Measurements from ENCODE around the gene ADAP2.
"Not testable (repeated sequence)": the region's sequence is repeated elsewhere in the genome, so short reads cannot be mapped to it uniquely, and the experiment has no call there.

ADAP2 gene

DNA sequence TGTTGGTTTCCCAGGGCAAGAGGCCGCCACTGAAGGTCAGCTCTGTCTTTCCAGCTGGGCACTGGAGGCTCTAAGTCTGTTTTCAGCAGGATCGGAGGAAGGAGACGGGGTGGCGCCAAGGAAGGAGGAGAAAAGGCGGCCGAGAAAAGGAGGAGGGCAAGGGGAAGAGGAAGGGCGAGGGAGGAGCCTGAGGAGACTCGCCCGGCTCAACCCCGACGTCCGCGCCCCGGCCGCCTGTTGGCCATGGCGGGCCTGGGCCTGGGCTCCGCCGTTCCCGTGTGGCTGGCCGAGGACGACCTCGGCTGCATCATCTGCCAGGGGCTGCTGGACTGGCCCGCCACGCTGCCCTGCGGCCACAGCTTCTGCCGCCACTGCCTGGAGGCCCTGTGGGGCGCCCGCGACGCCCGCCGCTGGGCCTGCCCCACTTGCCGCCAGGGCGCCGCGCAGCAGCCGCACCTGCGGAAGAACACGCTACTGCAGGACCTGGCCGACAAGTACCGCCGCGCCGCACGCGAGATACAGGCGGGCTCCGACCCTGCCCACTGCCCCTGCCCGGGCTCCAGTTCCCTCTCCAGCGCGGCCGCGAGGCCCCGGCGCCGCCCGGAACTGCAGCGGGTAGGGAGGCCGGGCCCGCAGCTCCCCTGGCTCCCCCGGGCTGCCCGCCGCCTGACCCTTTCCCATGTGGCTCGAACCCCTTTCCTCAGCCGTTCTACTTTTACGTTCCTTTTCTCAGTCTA is 49.3 kb downstream of the ADAP2 start, which contains the start of gene RNF135:
Gene RNF135, plus strand, starts transcription at position 209 of the 737 bp plus-strand sequence. Its CDS starts 35 bp downstream, at position 244.
- DNase-seq (ENCODE audit: low spot score) = peak; percentile 54

DNA sequence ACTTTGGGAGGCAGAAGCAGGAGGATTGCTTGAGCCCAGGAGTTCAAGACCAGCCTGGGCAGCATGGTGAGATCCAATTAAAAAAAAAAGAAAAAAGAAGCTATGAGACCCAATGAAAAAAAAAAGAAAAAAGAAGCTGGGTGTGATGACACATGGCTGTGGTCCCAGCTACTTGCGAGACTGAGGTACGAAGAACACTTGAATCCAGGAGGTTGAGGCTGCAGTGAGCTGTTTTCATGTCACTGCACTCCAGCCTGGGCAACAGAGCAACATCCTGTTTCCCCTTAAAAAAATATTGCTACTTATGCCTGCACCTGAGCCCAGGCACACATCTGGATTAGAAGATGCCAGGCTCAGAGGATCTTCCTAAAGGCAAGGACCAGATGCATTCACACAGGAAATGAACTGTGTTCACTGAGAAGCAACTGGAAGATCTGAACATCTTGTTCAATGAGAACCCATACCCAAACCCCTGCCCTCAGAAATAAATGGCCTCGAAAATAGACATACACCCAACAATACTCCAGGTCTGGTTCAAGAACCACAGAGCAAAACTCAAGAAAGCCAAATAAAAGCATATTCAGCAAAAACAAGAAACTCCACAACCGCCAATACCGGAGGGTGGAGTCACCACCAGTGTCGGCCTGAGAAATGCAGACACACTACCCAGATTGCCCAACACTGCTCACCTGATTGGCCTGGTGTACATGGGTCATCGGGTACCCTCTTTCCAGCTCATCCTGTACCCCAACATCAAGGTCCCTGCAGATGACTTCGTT is 53.5 kb downstream of the ADAP2 start:
- DNase-seq (ENCODE audit: low spot score) = no peak

DNA sequence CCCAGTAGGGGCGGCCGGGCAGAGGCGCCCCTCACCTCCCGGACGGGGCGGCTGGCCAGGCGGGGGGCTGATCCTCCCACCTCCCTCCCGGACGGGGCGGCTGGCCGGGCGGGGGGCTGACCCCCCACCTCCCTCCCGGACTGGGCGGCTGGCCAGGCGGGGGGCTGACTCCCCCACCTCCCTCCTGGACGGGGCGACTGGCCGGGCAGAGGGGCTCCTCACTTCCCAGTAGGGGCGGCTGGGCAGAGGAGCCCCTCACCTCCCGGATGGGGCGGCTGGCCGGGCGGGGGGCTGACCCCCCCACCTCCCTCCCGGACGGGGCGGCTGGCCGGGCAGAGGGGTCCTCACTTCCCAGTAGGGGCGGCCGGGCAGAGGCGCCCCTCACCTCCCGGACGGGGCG is 58.2 kb downstream of the ADAP2 start:
- DNase-seq (ENCODE audit: low spot score) = not testable (repeated sequence)

- no peak for DNase-seq (ENCODE audit: low spot score)
These were observed 60.1 kb downstream of the ADAP2 start for GRCh38 chr17:30981531-30982519.

DNA sequence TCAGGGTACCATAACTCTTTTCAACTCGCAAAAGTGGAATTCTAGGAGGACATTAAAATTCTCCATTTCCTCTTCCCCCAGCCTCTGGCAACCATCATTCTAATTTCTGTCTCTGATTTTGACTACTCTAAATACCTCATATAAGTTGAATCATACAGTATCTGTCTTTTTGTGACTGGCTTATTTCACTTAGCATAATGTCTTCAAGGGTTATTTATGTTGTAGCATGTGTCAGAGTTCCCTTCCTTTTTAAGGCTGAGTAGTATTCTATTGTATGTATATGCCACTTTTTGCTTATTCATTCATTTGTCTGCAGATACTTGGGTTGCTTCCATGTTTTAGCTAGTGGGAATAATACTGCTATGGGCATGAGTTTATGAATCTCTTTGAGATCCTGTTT is 61.1 kb downstream of the ADAP2 start:
- DNase-seq (ENCODE audit: low spot score) = no peak

- no peak for DNase-seq (ENCODE audit: low spot score)
These were observed 68.7 kb downstream of the ADAP2 start for GRCh38 chr17:30990458-30990857.

GRCh38 chr17:30992551-30992950 is 70.8 kb downstream of the ADAP2 start:
- no peak for DNase-seq (ENCODE audit: low spot score)

DNA sequence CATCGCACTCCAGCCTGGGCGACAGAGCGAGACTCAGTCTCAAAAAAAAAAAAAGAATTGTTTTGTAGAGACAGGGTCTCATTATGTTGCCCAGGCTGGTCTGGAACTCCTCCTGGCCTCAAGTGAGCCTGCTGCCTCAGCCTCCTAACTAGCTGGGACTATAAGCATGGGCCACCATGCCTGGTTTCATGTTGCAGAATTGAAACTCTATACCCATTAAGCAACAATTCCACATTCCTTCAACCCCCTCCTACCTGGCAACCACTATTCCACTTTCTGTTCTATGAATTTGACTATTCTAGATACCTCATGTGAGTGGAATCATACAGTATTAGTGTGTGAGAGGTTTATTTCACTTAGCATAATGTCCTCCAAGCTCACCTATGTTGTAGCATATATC is 73.6 kb downstream of the ADAP2 start:
- DNase-seq (ENCODE audit: low spot score) = no peak

DNA sequence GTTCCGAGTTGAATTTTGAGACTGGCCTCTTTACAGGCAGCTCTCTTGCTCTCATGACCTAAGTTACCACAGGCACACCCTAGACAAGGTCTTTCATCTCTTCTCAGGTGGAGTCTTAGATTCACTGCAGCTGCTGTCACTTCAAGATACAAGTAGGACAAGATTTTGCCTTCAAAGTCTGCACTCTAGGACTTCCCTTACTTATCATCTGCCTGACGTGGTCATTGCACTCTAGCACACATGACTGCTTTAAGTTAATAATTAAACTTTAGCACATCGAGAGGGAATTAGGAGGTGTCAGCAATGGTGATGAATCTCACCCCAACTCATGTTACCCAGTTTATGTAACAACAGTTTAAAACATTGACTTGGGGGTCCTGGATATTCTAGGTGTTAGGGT is 74.7 kb downstream of the ADAP2 start:
- DNase-seq (ENCODE audit: low spot score) = no peak

DNA sequence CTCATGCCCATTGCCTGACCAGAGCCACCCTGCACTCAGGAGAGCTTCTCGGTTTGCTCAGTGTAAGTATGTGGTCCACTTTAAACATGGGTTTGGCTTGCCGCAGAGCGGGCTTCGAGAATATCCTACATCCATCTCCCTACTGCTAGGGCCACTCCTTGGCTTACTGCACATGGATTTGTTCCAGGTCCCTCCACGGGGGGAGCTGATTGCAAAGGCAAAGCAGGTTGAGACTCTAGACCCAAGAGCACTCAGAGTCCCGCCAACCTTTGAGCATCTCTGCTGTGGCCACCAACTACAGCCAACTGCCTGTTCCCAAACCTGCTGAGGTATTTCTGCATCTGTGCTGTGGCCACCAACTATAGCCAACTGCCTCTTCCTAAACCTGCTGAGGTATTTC is 75.5 kb downstream of the ADAP2 start:
- DNase-seq (ENCODE audit: low spot score) = no peak

- DNase-seq (ENCODE audit: low spot score) = no peak
These were observed 76.1 kb downstream of the ADAP2 start for GRCh38 chr17:30997842-30998241.

DNA sequence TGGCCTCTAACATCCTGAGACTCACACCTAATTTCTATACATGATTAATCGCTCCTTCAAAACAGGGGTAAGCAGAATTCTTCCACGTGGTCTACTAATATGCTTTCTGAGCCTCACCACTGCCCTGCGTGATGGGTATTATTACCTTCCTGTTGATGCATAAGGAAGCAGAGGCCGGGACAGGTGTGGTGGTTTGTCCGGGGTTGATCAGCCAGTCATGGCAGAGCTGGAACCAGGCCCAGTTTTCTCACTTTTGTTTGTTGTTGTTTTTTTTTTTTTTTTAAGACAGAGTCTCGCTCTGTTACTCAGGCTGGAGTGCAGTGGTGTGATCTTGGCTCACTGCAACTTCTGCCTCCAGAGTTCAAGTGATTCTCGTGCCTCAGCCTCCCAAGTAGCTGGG is 80.3 kb downstream of the ADAP2 start:
- DNase-seq (ENCODE audit: low spot score) = no peak

GRCh38 chr17:31003225-31003866 is 81.6 kb downstream of the ADAP2 start:
- DNase-seq (ENCODE audit: low spot score) = no peak

DNA sequence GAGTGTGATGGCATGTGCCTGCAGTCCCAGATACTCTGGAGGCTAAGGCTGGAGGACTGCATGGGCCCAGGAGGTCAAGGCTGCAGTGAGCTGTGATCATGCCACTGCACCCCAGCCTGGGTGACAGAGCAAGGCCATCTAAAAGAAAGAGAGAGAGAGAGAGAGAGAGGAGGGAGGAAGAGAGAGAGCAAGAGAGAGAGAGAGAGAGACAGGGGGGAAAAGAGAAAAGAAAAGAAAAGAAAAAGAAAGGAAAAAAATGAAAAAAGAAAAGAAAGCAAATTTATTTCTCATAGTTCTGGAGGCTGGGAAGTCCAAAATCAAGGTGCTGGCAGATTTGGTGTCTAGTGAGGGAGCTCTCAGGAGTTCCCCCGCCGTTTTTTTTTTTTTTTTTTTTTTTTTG is 82.4 kb downstream of the ADAP2 start:
- DNase-seq (ENCODE audit: low spot score) = no peak

DNA sequence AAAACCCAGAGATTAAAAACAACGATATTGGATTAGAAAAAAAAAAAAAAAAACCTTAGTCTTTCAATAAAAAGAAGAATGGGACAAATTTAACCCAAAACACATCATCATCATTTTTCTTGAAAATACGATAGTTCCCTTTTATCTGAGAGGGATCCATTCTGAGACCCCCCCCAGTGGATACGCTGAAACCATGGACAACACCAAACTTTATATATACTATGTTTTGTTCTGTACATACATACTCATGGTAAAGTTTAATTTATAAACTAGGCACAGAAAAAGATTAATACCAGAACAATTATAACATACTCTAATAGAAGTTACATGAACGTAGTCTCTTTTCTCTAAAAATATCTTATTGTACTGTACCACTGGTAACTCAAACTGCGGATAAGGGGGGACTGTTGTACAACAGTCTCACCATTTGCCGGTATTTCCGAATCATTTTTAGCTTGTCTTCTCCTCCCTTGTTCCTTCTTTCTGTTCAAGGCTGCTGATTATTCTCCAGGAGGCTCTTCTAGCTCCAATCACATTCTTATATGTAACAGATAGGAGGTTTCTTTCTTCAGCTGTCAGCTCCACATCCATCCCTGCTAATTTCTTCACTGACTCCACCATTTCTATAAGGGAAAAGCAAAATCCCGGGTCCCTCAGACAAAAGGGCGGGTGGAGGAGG is 86.1 kb downstream of the ADAP2 start:
- no peak for DNase-seq (ENCODE audit: low spot score)

- DNase-seq (ENCODE audit: low spot score) = no peak
These were observed 86.8 kb downstream of the ADAP2 start for GRCh38 chr17:31008374-31009041.

Measured in hematopoietic multipotent progenitor cell treated with erythropoietin and hydrocortisone succinate and interleukin-3 and kit ligand, for 15 days (in vitro differentiated cells).